ENCODE data around the gene AP1M1.

AP1M1 gene

GRCh38 chr19:16233836-16234551, 36.3 kb downstream of the AP1M1 start:
- DNase-seq: no peak

DNA sequence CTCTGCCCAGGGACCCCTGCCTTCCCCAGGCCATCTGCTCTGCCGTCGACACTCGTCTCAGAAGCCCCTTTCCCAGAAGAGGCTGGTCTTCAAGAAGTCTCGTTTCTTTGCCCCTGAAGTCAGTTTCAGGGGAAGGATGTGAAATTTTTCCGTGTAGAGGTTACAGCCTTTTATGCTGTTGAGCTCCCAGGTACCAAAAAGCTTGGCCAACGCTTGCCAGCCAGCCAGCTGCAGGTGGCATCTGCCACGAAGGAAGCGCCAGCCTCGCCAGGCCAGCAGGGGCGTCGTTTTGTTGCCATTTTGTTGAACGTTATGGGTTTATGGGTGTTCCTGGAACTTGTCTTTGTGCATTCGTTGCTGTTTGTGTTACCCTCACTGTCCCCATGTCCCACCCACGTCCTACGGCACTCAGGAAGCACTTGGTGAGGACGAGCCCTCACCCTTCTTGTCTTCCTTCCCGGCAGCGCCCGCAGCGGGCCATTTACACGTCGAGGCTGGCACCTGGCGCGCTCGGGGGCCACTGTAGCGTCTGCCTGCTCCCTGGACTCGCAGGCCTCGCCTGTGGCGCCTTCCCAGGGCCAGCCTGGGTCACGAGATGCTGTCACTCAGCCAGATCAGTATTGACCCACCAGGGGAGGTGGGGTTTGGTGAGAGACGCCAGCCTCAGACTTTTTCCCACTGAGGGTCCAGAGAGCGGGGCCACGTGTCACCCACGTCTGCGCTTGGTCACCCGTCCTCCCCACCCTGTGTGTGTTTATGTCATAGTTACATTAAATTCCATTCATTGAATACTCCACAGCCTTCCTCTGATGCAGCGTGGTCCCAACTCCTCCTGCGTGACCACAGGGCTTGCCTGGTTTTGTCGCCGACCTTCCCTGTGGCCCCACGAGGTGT, 37.1 kb downstream of the AP1M1 start:
- no peak for DNase-seq

DNA sequence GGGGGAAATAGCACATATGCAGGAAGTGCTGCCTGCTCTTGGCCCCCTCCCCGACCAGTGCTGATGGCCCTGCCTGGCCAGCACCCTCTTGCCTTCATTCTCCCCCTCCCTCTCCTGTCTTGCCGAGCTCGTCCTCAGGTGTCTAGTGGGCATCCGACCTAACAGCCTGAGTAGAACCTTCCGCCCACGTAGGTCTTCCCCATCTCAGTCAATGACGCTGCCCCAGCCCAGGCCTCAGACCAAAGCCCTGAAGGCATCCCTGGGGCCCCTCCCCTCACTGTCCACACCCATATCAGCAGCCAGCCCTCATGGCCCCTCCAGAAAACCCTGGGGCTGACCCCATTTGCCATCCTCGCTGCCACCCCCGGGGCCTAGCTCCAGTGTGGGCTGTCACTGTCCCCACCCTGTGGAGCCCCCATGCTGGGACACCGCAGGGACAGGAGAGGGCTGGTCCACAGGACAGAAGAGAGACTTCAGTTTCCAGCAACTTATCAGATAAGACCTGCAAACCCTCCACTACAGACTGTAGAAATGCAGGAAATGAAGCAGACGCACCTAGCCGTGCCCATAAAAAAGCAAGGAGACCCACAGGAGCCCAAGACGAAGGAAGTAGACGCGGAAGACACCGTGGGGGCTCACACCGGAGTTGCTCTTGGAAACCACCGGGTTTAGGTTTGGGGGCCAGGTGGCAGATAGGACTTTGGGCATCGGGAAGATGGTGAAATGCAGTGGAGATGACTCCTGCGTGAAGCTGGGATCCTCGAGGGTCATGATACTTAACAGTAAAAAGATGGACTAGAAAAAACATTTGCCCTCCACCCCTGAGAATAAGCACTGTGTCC, 38.3 kb downstream of the AP1M1 start:
- DNase-seq: no peak

DNA sequence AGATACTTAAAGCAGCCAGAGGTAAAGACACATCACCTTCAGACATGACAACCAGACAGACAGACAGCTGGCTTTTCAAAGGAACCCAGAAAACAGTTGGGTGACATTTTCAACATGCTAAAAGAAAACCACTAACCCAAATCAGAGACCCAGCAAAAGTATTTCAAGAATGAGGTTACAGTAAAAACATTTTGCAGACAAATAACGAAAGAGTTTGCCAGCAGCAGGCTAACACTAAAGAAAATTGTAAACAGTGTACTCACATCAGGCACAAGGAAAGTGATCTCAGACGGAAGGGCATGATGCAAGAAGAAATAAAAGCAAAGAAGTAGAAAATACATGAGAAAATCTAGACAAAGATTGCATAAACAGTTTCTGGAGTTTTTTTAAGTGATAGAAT, 46.4 kb downstream of the AP1M1 start:
- DNase-seq: no peak

GRCh38 chr19:16247353-16248182, 49.9 kb downstream of the AP1M1 start:
- peak; percentile 67 for DNase-seq

- no peak for DNase-seq
Observed at GRCh38 chr19:16248380-16249023, 50.8 kb downstream of the AP1M1 start.

DNA sequence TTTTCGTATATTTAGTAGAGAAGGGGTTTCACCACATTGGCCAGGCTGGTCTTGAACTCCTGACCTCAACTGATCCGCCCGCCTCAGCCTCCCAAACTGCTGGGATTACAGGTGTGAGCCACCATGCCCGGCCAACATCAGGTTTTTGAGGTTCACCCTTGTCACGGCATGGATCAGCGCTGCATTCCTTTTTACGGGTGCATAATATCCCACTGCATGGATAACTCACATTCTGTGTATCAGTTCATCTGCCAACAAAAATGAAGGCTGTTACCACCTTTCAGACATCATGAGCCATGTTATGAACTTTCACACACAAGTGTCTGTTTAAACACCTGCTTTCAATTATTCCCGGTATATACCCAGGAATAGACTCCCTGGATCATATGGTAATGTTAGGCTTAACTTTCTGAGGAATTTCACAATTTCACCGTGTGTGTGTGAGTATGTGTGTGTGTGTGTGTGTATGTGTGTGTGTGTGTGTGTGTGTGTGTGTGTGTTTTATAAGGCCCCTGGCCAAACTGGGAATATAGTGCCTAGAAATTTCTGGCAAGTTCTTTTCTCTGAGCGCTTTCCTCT, 52.2 kb downstream of the AP1M1 start:
- DNase-seq: no peak

GRCh38 chr19:16252459-16253205, 54.9 kb downstream of the AP1M1 start:
- DNase-seq: no peak

GRCh38 chr19:16254851-16255408, 57.2 kb downstream of the AP1M1 start:
- no peak for DNase-seq

- DNase-seq: no peak
Observed at GRCh38 chr19:16257509-16258002, 59.8 kb downstream of the AP1M1 start.

GRCh38 chr19:16258440-16258903, 60.8 kb downstream of the AP1M1 start:
- no peak for DNase-seq

- no peak for DNase-seq
Observed at GRCh38 chr19:16259385-16260159, 61.9 kb downstream of the AP1M1 start.

- no peak for DNase-seq
Observed at GRCh38 chr19:16260160-16260811, 62.6 kb downstream of the AP1M1 start.

DNA sequence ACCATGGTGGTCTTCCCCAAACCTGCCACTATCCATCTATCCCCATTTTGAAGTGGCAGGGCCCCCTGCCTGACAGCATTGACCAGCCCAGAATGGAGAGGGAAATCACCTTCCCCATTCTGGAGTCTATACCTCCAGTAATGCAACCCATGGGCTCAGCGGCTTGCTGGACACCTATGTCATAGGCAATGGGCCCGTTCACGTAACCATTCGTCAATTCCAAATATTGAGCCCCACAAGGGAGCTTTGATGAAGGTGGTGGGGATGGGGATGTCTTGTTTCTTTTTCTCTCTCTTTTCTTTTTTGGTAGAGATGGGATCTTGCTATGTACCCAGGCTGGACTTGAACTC, 63.1 kb downstream of the AP1M1 start:
- DNase-seq: no peak

DNA sequence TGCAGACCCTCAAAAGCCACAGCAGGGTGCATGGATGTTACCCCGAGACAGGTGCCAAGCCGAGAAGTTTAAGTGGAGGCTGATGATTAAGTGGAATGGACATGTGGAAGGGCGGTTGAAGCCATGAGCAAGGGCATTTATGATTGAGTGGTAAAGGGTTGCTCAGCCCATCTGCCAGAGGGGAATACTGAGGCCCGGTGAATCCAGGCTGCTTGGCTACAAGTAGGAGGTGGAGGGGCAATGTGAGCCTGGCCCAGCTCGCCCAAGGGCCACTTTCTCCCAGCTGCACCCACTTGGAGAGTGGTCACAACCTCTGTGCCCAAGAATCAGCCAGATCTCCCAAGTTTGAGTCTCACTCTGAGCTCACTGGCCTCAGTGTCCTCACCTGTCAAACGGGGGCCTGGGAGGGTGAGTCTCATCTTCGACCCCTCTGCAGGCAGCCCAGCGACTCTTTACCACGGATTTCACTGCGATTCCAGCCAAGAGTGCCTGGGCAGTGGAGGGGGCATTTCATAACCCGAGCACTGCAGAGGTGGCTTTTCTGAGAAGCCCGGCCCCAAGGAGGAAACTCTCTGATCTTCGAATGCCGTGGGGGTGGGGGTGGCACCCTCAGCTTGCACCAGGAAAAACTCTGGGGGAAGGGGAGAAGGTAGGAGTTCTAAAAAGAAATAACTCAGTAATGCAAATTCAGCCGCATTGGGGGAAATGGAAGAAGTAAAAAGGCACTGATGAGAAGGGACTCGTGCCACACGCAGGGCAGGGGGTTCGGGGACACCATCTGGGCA, 64.1 kb downstream of the AP1M1 start:
- no peak for DNase-seq

GRCh38 chr19:16262618-16263017, 64.9 kb downstream of the AP1M1 start:
- DNase-seq: peak; percentile 83

DNA sequence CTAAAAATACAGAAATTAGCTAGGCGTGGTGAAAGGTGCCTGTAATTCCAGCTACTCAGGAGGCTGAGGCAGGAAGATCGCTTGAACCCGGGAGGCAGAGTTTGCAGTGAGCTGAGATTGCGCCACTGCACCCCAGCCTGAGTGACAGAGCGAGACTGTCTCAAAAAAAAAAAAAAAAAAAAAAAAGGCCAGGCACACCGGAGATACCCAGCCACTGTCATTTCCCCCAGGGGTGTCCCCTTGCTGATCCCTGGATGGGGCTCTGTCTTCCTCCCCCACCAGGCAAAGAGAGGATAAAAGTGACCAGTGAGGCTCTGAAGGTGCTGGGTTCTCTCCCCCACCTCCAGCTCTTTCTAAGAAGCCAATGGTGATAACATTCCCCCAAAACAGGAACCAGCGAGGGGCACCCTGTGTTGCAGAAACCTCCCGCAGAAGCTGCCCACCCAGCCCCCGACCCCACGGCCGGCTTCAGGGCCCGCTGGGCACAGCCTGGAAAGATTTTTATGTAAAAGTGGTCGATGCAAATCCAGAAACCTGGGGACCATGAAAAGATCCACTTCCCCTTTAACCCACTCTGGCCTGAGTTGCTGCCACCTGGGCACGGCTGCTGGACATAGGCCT, 65.5 kb downstream of the AP1M1 start:
- no peak for DNase-seq
